Endothelial cell of umbilical vein (primary cell): Measurements from ENCODE around the gene CTF1.

Experiments
- CTCF ChIP-seq, 2 donors: IDR thresholded peaks; 1 replicate in 1 of 2; 2 replicates in 1 of 2; pipeline ENCODE4 v1.5.1; 2011; ENCODE audit warnings: low read length in 2 of 2, mild to moderate bottlenecking in 2 of 2, moderate library complexity in 2 of 2, control low read depth in 1 of 2, inconsistent platforms in 1 of 2, low read depth in 1 of 2; ENCODE audit not compliant: insufficient read depth in 1 of 2; ENCODE audit errors: extremely low read depth in 1 of 2
- EZH2 ChIP-seq: IDR thresholded peaks from 2 replicates; pipeline ENCODE4 v1.6.1; 2012; ENCODE audit warnings: borderline replicate concordance, low read depth, mild to moderate bottlenecking, moderate library complexity, low read length, inconsistent platforms; ENCODE audit not compliant: severe bottlenecking
- POLR2A ChIP-seq: IDR thresholded peaks from 2 replicates; pipeline ENCODE4 v1.6.1; 2012; ENCODE audit warnings: low read depth, mild to moderate bottlenecking, control low read depth, low read length

GRCh38 chr16:30942426-30942806, 46.0 kb downstream of the CTF1 start:
- no peak for TF ChIP-seq CTCF (IDR thresholded peaks at IDR 0.05; ENCODE audit: extremely low read depth in 1 of 2, insufficient read depth in 1 of 2, low read depth in 1 of 2, low read length in 2 of 2)
- no peak for TF ChIP-seq POLR2A
- no peak for TF ChIP-seq EZH2
